Measurements from ENCODE around the gene AGAP3. TPM values are rescaled to one million over a fixed set of nuclear protein-coding genes. Genes with fewer than 3 reads are reported as not detected.

AGAP3 gene
- total and polyA plus RNA-seq, 2 donors (not counting 1 experiment from before 2014, with no cell fraction given): 21.1 to 22.3 TPM

GRCh38 chr7:151143261-151144015 lies 57.2 kb downstream of the AGAP3 start:
- Mint-ChIP-seq H3K27ac (no peak overlapping the region), H3K4me3 (no peak overlapping the region), H3K9me3 (ENCODE audit: insufficient read depth) (no peaks in the 10 kb centered on the region), H3K4me1 (no peaks in the 10 kb centered on the region), H3K27me3 (peaks cover 6% of the 10 kb centered on the region)
- intact Hi-C loops (cut with micrococcal nuclease): no loop called here
- Histone ChIP-seq H3K4me1 (ENCODE audit: control insufficient read depth in 2 of 2, insufficient read depth in 2 of 2, low read length in 2 of 2) (no peaks in the 10 kb centered on the region), H3K36me3 (replicated peaks in 1 of 2; ENCODE audit: control extremely low read depth in 1 of 2, control insufficient read depth in 1 of 2, extremely low read depth in 1 of 2, insufficient read depth in 2 of 2, low read length in 1 of 2) (no peaks in the 10 kb centered on the region), H3K4me2 (replicated peaks; ENCODE audit: low read depth, low read length, poor library complexity, severe bottlenecking) (no peak overlapping the region), H2AFZ (ENCODE audit: insufficient read depth, low read depth, low read length, poor library complexity, severe bottlenecking) (no peak overlapping the region), H3K79me2 (ENCODE audit: control insufficient read depth, insufficient read depth, low read length) (no peaks in the 10 kb centered on the region), H3K27ac (ENCODE audit: low read length in 2 of 2) (no peak overlapping the region), H3K4me3 (ENCODE audit: control extremely low read depth in 1 of 5, extremely low read depth in 1 of 5, insufficient read depth in 1 of 5, low read depth in 2 of 5, low read length in 4 of 5) (no peak overlapping the region), H3K9me3 (ENCODE audit: control extremely low read depth in 1 of 3, control insufficient read depth in 2 of 3, insufficient read depth in 1 of 3, low read length in 2 of 3) (no peaks in the 10 kb centered on the region), H3K9ac (ENCODE audit: low read length) (no peak overlapping the region), H4K20me1 (ENCODE audit: control insufficient read depth, insufficient read depth, low read length, poor library complexity, severe bottlenecking) (no peaks in the 10 kb centered on the region), H3K27me3 (replicated peaks in 1 of 4; ENCODE audit: control extremely low read depth in 1 of 4, control insufficient read depth in 3 of 4, insufficient read depth in 4 of 4, low read length in 3 of 4) (peaks cover 0 to 6% (median 0%) of the 10 kb centered on the region in 4 experiments)
- DNase-seq (no peak), ATAC-seq (ENCODE audit: low read depth) (no peak)
- POLR2A ChIA-PET: no interaction called here
- WGBS (ENCODE audit: insufficient coverage): 83% methylated on average over 19 of the region's 25 CpGs
- TF ChIP-seq EZH2 (IDR thresholded peaks at IDR 0.05; ENCODE audit: borderline replicate concordance, insufficient read depth, low read depth, low read length, poor library complexity, severe bottlenecking) (no peak), CTCF (IDR thresholded peaks at IDR 0.05) (no peak)
- CTCF ChIA-PET: interaction anchor here (1.0 kb wide), 1 partner anchor 20 kb away, joined by 4 read pairs; no protein-coding TSS in a partner anchor

- 90% methylated on average over 4 of the region's 7 CpGs for WGBS (ENCODE audit: insufficient coverage)
- Histone ChIP-seq H3K9ac (ENCODE audit: low read length) (no peak overlapping the region), H3K4me2 (replicated peaks; ENCODE audit: low read depth, low read length, poor library complexity, severe bottlenecking) (no peak overlapping the region), H2AFZ (ENCODE audit: insufficient read depth, low read depth, low read length, poor library complexity, severe bottlenecking) (no peak overlapping the region), H3K36me3 (replicated peaks in 1 of 2; ENCODE audit: control extremely low read depth in 1 of 2, control insufficient read depth in 1 of 2, extremely low read depth in 1 of 2, insufficient read depth in 2 of 2, low read length in 1 of 2) (no peaks in the 10 kb centered on the region), H3K27ac (ENCODE audit: low read length in 2 of 2) (no peak overlapping the region), H3K4me3 (ENCODE audit: control extremely low read depth in 1 of 5, extremely low read depth in 1 of 5, insufficient read depth in 1 of 5, low read depth in 2 of 5, low read length in 4 of 5) (no peak overlapping the region), H4K20me1 (ENCODE audit: control insufficient read depth, insufficient read depth, low read length, poor library complexity, severe bottlenecking) (no peaks in the 10 kb centered on the region), H3K27me3 (replicated peaks in 1 of 4; ENCODE audit: control extremely low read depth in 1 of 4, control insufficient read depth in 3 of 4, insufficient read depth in 4 of 4, low read length in 3 of 4) (peaks cover 0 to 10% (median 0%) of the 10 kb centered on the region in 4 experiments), H3K9me3 (ENCODE audit: control extremely low read depth in 1 of 3, control insufficient read depth in 2 of 3, insufficient read depth in 1 of 3, low read length in 2 of 3) (no peaks in the 10 kb centered on the region), H3K79me2 (ENCODE audit: control insufficient read depth, insufficient read depth, low read length) (no peaks in the 10 kb centered on the region), H3K4me1 (ENCODE audit: control insufficient read depth in 2 of 2, insufficient read depth in 2 of 2, low read length in 2 of 2) (no peaks in the 10 kb centered on the region)
- Mint-ChIP-seq H3K27me3 (peaks cover 9% of the 10 kb centered on the region), H3K4me1 (no peaks in the 10 kb centered on the region), H3K4me3 (no peak overlapping the region), H3K9me3 (ENCODE audit: insufficient read depth) (no peaks in the 10 kb centered on the region), H3K27ac (no peak overlapping the region)
- ChIA-PET CTCF (no interaction called here), POLR2A (no interaction called here)
- no peak for ATAC-seq (ENCODE audit: low read depth)
- no peak for DNase-seq
- intact Hi-C loops (cut with micrococcal nuclease): no loop called here
- TF ChIP-seq CTCF (IDR thresholded peaks at IDR 0.05): no peak
- no peak for TF ChIP-seq EZH2 (IDR thresholded peaks at IDR 0.05; ENCODE audit: borderline replicate concordance, insufficient read depth, low read depth, low read length, poor library complexity, severe bottlenecking)
These were observed 58.1 kb downstream of the AGAP3 start for GRCh38 chr7:151144387-151144786.
